Measurements from ENCODE around the gene CXCR5.

GRCh38 chr11:118903204-118904015 is 19.7 kb downstream of the CXCR5 start:
- TF ChIP-seq SP1 (IDR thresholded peaks at IDR 0.05) = no peak
- TF ChIP-seq, protein P1, sequence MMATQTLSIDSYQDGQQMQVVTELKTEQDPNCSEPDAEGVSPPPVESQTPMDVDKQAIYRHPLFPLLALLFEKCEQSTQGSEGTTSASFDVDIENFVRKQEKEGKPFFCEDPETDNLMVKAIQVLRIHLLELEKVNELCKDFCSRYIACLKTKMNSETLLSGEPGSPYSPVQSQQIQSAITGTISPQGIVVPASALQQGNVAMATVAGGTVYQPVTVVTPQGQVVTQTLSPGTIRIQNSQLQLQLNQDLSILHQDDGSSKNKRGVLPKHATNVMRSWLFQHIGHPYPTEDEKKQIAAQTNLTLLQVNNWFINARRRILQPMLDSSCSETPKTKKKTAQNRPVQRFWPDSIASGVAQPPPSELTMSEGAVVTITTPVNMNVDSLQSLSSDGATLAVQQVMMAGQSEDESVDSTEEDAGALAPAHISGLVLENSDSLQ (IDR thresholded peaks at IDR 0.05) = no peak
- TF ChIP-seq ARNT (IDR thresholded peaks at IDR 0.05) = no peak
- no peak for TF ChIP-seq SUZ12 (IDR thresholded peaks at IDR 0.05)
- no peak for TF ChIP-seq TARDBP (IDR thresholded peaks at IDR 0.05)
- no peak for TF ChIP-seq LEF1 (IDR thresholded peaks at IDR 0.05; ENCODE audit: borderline replicate concordance)
- TF ChIP-seq NFRKB (IDR thresholded peaks at IDR 0.05) = no peak
- TF ChIP-seq BHLHE40 (IDR thresholded peaks at IDR 0.05; ENCODE audit: borderline replicate concordance) = no peak
- no peak for TF ChIP-seq ELF4 (IDR thresholded peaks at IDR 0.05)

All from HEK293T (cell line).